Stimulated activated CD4-positive, alpha-beta T cell treated with anti-CD3 and anti-CD28 coated beads, Interleukin-4, amount 100 ng/mL, for 4 hours (primary cell): ENCODE results near the gene PSMB3.
"Not testable (repeated sequence)": the region's sequence is repeated elsewhere in the genome, so short reads cannot be mapped to it uniquely, and the experiment has no call there.

Source experiments
- DNase-seq, 2 experiments: peaks; one replicate each; pipeline ENCODE4 v3.0.0-alpha.2; 2020

PSMB3 gene

DNA sequence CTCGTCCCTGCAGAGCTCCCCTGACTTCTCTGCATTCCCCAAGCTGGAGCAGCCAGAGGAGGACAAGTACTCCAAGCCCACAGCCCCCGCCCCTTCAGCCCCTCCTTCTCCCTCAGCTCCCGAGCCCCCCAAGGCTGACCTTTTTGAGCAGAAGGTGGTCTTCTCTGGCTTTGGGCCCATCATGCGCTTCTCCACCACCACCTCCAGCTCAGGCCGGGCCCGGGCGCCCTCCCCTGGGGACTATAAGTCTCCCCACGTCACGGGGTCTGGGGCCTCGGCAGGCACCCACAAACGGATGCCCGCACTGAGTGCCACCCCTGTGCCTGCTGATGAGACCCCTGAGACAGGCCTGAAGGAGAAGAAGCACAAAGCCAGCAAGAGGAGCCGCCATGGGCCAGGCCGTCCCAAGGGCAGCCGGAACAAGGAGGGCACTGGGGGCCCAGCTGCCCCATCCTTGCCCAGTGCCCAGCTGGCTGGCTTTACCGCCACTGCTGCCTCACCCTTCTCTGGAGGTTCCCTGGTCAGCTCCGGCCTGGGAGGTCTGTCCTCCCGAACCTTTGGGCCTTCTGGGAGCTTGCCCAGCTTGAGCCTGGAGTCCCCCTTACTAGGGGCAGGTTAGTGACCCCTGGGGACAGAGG is 36.1 kb upstream of the PSMB3 start:
- DNase-seq, result no peak

DNA sequence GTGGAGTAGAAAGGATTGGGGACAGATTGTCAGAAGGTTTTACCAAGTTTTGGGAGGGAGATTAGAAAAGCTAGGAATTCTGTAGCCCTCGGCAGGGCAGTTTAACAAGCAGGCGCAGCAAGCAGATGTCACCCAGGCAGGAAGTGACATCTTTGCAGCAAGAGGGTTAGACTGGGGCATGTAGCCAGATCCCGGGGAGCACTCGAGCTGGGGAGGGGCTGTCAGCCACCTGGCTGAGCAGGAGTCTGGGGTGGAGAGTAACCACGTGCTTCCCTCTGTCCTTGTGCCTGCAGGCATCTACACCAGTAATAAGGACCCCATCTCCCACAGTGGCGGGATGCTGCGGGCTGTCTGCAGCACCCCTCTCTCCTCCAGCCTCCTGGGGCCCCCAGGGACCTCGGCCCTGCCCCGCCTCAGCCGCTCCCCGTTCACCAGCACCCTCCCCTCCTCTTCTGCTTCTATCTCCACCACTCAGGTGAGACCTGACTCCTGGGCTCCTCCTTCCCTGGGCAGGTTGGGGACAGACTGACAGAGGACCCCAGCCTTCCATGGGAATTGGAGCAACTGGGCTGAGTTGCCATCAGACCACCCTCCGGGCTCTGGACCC is 35.3 kb upstream of the PSMB3 start:
- no peak for DNase-seq

DNA sequence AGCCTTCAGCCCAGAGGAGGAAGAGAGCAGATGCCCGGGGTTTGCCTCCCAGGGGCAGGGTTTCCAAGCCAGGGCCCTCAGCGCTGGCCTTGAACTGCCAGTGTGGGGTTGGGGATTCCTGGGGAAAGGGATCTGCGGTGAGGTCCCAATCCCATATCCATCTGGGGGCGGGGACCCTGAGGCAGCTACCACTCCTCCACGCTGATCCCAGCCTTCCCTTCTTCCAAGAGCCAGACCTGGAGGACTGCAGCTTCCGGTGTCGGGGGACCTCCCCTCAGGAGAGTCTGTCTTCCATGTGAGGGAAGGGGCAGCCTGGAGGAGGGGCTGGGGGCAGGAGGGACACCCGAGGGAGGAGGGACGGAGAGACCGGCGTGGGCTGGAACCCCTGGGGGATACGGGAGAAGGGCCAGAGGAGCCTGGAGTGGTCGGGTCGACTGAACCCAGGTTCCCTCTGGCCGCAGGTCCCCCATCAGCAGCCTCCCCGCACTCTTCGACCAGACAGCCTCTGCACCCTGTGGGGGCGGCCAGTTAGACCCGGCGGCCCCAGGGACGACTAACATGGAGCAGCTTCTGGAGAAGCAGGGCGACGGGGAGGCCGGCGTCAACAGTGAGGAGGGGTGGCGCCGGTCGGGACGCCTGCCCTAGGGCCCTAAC is 33.1 kb upstream of the PSMB3 start:
- DNase-seq, result no peak

DNA sequence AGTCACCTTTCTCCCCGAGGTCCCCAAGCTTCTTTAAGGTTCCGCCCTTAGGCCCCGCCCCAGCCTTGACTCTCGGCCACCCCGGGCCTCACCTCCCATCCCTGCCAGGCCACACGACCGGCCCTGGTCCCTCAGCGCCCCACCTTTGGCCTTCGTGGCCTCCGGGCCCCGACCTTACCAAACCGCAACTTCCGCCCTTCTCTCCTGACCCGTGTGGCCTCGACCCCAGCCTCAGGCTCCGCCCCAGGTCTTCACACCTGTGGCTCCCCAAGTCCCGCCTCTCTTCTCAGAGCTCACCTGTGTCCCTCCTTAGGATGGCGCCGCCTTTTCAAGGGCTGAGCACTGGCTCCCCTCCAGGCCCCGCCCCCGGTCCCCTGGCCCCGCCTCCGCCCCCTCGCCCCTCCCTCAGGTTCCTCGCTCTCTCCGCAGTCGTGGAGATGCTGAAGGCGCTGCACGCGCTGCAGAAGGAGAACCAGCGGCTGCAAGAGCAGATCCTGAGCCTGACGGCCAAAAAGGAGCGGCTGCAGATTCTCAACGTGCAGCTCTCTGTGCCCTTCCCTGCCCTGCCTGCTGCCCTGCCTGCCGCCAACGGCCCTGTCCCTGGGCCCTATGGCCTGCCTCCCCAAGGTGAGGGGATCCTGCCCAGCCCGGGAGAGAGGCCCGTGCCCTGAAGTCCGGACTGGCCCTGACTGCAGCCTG is 32.4 kb upstream of the PSMB3 start:
- DNase-seq, result no peak

DNA sequence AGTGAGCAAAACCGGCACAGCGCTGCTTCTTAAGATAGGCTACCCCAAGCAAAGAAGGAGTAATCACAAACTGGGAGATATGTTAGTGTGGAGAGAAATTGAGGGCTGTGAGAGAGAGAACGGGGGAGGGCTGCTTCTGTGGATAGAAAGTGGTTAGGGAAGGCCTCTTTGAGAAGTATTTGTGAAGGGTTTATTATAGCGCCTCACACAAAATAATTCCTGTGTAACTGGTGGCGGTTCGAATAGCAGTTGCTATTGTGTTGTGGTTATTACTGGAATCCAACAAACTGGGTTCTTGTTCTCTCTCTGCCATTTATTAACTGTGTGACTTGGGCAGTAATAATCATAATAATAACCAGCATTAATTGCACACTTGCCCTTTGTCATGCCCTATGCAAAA is 31.6 kb upstream of the PSMB3 start:
- DNase-seq, result no peak

DNA sequence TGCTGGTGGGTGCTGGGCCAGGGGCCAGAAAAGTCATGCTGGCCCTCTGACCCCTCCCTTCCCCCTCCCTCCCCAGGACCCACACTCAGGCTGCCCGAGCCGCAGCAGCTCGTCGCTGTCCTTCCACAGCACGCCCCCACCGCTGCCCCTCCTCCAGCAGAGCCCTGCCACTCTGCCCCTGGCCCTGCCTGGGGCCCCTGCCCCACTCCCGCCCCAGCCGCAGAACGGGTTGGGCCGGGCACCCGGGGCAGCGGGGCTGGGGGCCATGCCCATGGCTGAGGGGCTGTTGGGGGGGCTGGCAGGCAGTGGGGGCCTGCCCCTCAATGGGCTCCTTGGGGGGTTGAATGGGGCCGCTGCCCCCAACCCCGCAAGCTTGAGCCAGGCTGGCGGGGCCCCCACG is 30.7 kb upstream of the PSMB3 start:
- DNase-seq, result no peak

DNA sequence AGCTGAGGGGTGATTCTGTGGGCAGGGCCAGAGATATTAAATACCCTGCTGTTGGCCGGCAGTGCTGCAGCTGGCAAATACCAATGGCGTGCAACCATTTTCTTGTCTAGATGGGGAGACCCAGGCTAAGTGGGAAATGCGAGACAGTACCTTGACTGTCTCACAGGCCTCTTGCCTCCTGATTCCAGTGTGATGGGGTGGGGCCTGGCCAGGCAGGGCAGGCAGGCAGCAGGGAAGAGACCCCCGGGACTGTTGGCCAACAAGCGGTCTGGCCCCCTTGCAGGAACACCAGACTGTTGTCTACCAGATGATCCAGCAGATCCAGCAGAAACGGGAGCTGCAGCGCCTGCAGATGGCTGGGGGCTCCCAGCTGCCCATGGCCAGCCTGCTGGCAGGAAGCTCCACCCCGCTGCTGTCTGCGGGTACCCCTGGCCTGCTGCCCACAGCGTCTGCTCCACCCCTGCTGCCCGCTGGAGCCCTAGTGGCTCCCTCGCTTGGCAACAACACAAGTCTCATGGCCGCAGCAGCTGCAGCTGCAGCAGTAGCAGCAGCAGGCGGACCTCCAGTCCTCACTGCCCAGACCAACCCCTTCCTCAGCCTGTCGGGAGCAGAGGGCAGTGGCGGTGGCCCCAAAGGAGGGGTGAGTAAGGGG is 28.1 kb upstream of the PSMB3 start:
- DNase-seq, result no peak

DNA sequence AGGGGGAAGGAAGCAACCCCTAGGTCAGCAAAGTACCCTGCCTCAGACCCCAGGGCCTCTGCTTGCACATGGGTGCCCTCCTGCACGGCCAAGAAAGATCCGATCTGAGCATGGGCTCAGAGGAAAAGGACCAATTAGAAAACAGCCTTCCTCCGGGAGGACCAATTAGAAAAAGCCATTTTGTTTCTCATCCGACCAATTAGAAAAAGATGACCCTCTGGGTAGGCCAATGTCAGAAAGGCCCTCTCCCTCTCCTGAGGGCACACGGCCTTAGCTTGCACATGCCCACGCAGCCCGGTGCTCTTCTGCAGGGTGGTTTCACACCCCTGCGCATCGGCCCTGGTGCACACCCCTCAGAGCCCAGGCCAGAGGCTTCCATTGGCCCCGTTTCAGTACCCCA is 27.5 kb upstream of the PSMB3 start:
- DNase-seq, result no peak

DNA sequence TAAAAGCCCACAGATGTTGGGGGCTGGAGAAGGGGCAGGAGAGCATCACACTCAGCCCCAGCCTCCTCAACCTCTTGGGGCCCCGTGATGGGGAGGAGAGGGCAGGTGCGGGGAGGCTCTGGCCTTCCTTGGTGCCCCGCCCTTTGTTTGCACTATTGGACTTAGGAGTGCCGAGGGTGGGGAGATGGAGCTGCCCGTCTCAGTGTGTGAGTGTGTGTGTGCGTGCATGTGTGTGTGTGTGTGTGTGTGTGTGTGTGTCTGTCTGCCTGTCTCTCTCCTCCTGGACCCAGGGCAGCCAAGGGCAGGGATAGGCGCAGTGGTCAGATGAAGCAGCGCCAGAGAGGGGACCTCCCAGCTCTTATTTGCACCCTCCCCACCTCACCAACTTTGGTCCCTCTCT is 26.4 kb upstream of the PSMB3 start:
- DNase-seq, result not testable (repeated sequence)

DNA sequence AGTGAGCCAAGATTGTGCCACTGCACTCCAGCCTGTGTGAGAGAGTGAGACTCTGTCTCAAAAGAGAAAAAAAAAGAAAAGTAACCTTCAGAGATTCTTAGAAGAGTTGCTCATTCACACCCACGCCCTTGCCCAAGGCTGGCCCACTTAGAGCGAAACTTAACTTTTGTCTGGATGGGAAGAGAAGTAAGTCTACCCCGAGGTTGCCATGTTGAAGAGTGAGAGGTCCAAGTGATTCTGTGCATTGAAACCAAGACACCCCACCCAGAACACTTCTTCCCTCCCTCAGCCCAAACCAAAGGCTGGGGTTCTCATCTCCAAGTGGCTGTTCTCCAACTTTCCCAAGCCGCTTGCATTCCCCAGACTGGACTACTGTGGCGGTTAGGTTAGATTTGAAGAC is 24.8 kb upstream of the PSMB3 start:
- DNase-seq, result peak; percentile 58 to 88

DNA sequence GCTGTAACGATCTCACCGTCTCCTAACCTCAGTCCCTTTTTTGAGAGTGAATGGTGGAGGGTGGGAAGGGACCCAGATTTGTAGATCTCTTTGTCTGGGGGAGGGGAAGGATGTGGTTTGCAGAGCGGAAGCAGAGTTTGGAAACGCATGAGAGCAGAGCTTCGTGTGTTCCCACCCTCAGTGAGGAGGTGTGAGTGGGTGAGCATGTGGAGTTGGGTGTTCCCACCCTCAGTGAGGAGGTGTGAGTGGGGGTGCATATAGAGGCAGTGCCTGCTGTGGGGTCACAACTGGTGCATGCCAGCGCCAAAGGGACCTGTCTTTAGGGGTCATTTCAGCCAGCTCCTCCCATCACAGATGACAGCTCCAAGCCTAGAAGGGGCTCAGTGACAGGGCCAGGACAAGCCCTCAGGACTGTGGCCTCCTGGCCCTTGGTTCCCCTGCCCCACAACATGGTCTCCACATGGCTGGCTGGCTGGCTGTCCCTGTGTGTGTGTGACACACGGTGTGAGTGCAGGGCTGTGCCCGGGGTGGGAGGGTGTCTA is 24.2 kb upstream of the PSMB3 start:
- peak in 1 of 2 experiments; percentile 89 for DNase-seq

DNA sequence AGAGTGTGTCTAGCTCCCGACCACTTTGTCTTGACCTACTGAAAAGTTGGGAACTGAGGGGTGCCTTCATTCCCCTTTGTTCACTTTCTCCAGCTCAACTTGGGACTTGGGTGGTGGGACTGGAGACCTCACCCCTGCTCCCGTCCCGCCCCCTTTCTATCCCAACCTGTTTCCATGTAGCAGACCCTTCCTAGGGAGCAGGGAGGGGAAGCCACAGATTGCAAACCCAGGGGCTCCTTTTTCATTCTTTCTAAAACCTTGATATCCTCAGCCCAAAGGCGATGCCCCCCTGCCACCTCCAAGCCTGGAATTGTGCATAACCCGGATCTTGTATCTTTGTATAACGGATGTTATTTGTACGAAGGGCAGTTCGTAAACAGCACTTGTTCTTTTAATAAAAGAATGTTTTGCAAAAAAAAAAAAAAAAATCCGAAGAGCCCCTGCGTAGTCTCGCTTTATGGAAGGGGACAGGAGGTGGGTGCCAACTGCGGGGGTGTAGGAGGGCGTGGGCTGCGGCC is 23.1 kb upstream of the PSMB3 start:
- DNase-seq, result no peak

DNA sequence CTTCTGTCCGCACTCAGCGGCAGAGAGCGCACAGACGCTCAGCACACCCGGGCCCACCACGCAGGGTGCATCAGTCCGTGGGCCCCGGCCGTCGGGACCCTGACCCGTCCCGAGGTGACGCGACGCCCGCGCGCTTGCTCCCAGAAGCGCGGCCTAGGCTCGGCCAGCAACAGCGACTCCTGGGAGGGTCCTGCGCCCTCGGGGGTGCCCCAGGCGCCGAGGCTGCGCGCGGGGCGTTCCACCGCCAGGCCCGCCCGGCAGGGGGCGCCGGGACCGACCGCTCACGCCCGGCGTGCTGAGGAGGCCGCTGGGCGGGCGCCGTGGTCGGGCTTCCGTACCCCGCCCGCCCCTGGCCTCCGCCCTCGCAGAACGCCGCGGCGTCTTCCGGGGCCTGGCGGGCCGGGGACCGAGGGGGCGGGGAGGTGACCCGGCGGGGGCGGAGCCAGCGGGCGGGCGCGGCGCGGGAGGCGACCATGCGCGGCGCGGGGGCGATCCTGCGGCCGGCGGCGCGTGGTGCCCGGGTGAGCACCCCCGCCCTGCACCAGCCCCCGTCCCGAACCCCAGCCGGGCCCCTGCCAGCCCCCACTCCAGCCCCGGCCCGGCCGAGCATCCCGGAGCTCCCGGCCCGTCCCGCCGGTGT is 22.5 kb upstream of the PSMB3 start, which contains the start of gene CISD3:
Gene CISD3 (plus strand): TSS at position 456 of the 640 bp plus-strand sequence. CDS start 18 bp downstream, at position 474.
- DNase-seq, result peak; percentile 83 to 87

DNA sequence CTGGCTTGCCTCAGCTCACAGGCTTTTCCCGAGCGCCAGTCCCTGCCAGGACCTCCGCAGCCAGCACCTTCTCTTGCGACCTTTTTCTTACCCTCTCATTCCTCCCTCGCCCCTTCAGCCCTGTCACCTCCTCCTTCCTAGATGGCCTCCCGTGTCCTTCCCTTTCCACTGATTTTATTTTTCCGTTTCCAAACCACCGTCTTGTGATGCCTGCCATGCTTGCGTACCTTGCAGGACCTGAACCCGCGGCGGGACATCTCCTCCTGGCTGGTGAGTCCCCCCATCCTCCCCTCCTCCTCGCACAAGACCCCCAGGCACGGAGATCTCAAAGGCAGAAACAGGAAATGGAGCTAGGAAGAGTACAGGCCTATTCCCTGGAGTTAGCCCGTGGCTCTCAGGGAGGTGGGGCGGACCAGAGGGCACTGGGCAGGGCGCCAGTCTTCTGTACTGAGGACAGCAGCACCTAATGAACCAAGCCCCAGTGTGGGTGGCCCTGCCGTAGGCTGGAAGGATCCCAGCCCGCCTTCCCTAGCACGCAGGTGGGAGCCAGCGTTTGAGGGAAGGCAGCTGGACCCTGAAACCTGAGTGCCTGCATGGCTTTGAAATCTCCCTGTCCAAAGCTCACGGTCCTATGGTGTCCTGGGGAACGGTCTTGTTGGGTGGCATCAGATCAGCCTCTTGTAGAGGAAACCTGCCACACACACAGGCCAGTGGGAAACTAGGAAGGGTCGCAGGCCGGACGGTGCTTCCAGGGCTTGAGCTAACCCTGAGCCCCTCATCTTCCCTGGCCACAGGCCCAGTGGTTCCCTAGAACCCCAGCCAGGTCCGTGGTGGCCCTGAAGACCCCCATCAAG is 21.8 kb upstream of the PSMB3 start:
- DNase-seq, result no peak

DNA sequence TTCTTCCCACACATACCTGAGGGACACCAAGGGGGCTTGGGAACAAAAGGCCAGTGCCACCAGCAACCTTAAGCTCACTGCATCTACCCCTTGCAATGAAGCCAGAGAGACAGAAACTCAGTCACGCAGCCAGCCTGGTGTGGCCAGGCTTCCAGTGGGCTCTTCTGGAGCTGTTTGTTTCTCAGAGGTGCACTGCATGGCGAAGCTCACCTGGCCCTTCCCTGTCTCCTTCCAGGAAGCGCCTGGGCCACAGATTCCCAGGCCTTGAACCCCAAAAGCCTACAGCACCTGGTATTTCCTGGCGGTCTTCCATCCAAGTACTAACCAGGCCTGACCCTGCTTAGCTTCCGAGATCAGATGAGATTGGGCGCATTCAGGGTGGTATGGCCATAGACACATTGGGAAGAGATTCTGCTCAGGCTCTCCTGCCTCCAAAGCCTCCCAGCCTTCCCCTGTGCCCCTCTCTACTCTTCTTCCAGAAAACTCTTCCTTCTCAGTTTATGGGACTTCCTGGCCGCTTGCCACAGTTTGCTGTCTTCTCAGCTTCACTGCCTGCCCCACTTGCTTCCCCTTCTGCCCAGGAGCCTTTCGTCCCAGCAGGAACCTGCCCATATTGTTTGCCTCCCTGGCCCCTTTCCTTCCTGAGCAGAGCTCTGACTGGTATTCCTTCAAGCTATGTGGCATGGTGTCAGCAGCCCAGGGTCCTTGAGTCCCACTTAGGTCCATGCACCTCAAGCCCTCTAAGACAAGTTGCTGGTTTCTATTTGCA is 20.8 kb upstream of the PSMB3 start:
- no peak for DNase-seq

DNA sequence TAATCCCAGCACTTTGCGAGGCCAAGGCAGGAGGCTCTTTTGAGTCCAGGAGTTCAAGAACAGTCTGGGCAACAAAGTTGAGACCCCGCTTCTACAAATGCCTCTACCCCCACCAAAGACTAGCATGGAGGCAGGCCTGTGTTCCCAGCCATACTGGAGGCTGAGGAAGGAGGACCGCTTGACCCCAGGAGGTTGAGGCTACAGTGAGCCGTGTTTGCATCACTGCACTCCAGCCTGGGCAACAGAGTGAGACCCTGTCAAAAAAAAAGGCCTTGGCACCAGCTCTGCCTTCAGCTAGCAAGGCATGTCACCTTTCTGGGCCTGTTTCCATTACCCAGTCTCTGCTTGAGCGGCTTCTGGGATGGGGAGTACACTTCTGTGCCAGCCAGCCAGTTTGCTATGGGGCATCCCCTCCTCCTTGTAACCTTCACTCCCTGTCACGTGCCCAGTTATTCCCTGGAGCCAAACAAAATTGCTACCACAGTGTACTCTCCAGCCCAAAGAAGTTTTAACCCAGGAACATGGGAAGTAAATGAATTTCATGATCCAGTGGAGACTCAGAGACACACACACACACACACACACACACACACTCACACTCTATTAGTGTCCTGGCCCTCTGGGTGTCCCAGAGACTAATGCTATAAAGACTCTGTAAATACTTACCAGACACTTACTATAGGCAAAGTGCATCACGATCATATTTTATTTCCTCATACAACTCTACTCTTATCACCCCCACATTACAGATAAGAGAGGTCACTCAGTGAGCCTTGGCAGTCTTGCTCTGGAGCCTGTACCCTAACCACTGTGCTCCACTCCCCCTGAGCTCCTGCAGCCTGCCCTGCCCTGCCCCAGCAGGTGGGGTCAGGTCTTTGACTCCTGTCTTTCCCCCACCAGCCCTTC is 19.9 kb upstream of the PSMB3 start:
- no peak for DNase-seq

DNA sequence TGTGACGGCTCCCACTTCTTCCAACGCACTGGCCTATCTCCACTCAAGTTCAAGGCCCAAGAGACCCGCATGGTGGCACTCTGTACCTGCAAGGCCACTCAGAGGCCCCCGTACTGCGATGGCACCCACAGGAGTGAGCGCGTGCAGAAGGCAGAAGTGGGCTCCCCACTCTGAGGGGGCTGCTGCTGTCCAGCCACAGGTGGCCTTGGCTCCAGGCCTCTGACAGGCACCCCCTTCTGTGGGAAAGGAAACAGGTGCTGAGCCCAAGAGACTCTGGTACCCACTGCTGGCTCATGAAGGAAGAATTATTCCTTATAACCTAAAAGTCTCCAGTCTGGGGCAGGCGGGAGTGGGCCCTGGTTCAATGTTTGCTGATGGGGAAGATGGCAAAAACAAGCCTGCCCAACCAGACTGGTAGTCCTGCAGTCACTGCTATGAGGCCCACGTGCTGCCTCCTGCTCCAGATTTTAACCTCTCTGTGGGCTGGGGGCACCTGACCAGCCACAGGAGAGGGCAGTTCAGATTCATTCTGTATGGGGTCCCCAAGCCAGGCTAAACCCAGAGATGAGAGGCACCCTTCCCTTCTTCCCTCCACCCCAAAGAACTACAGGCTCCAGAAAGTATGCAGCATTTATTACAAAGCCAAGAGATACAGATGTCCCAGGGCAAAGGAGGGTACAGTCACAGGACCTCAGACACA is 19.1 kb upstream of the PSMB3 start:
- no peak for DNase-seq
